ENCODE data around the gene SH3GL3. TPM values are rescaled to one million over a fixed set of nuclear protein-coding genes. Genes with fewer than 3 reads are reported as not detected.
A peak's percentile ranks its signal among the peaks of the same experiment; 100 is the strongest.

SH3GL3 gene
- total RNA-seq, 1 donor, result 0.72 TPM

DNA sequence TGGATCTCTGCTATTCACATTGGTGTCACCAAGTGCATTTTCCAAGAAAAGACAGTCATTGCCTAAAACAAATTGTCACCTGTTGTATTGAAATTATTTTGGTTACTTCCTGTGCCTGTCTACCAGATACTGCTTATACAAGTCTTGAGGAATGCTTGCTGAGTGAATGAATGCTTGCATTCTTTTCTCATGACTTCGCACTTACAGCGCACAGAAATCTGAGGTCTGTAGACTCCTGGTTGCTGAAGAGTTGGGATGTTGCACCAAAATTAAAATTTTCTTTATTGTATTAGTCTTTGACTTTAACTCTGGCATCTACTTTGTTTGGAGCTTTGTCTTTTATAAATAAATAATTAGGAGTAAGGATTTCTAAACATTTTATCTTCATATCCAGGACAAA lies 28.4 kb downstream of the SH3GL3 start:
- Histone ChIP-seq H3K4me3 (ENCODE audit: insufficient read depth, low read length) (no peak overlapping the region), H2AFZ (ENCODE audit: low read length) (no peak overlapping the region), H3K27ac (ENCODE audit: low read depth, low read length) (no peak overlapping the region), H3K4me1 (ENCODE audit: insufficient read depth, low read length) (no peaks in the 10 kb centered on the region), H3K27me3 (ENCODE audit: insufficient read depth, low read length) (no peaks in the 10 kb centered on the region), H3K4me2 (ENCODE audit: insufficient read depth, low read length) (no peak overlapping the region), H3K79me2 (ENCODE audit: insufficient read depth, low read length) (no peaks in the 10 kb centered on the region), H4K20me1 (ENCODE audit: insufficient read depth, low read length) (no peaks in the 10 kb centered on the region), H3K9me3 (ENCODE audit: low read depth, low read length) (no peaks in the 10 kb centered on the region), H3K36me3 (ENCODE audit: insufficient read depth, low read length) (no peaks in the 10 kb centered on the region)
- TF ChIP-seq CTCF (IDR thresholded peaks at IDR 0.05; ENCODE audit: extremely low read depth, low read depth, low read length), result no peak
- peak; percentile 84 for DNase-seq (ENCODE audit: insufficient read length, low spot score, missing footprints)

GRCh38 chr15:83476066-83476465 lies 28.9 kb downstream of the SH3GL3 start:
- no peaks in the 10 kb centered on the region for H4K20me1 ChIP-seq (ENCODE audit: insufficient read depth, low read length)
- TF ChIP-seq CTCF (IDR thresholded peaks at IDR 0.05; ENCODE audit: extremely low read depth, low read depth, low read length), result no peak
- no peak for DNase-seq (ENCODE audit: insufficient read length, low spot score, missing footprints)
- no peak overlapping the region for H3K4me3 ChIP-seq (ENCODE audit: insufficient read depth, low read length)
- H3K79me2 ChIP-seq (ENCODE audit: insufficient read depth, low read length), result no peaks in the 10 kb centered on the region
- no peak overlapping the region for H3K4me2 ChIP-seq (ENCODE audit: insufficient read depth, low read length)
- H3K9me3 ChIP-seq (ENCODE audit: low read depth, low read length), result no peaks in the 10 kb centered on the region
- H3K36me3 ChIP-seq (ENCODE audit: insufficient read depth, low read length), result no peaks in the 10 kb centered on the region
- no peaks in the 10 kb centered on the region for H3K27me3 ChIP-seq (ENCODE audit: insufficient read depth, low read length)
- H2AFZ ChIP-seq (ENCODE audit: low read length), result no peak overlapping the region
- H3K4me1 ChIP-seq (ENCODE audit: insufficient read depth, low read length), result no peaks in the 10 kb centered on the region
- H3K27ac ChIP-seq (ENCODE audit: low read depth, low read length), result no peak overlapping the region

GRCh38 chr15:83476708-83477107 lies 29.6 kb downstream of the SH3GL3 start:
- H4K20me1 ChIP-seq (ENCODE audit: insufficient read depth, low read length), result no peaks in the 10 kb centered on the region
- no peaks in the 10 kb centered on the region for H3K4me1 ChIP-seq (ENCODE audit: insufficient read depth, low read length)
- H3K79me2 ChIP-seq (ENCODE audit: insufficient read depth, low read length), result no peaks in the 10 kb centered on the region
- no peaks in the 10 kb centered on the region for H3K27me3 ChIP-seq (ENCODE audit: insufficient read depth, low read length)
- H2AFZ ChIP-seq (ENCODE audit: low read length), result no peak overlapping the region
- H3K9me3 ChIP-seq (ENCODE audit: low read depth, low read length), result no peaks in the 10 kb centered on the region
- TF ChIP-seq CTCF (IDR thresholded peaks at IDR 0.05; ENCODE audit: extremely low read depth, low read depth, low read length), result no peak
- no peak overlapping the region for H3K4me2 ChIP-seq (ENCODE audit: insufficient read depth, low read length)
- DNase-seq (ENCODE audit: insufficient read length, low spot score, missing footprints), result no peak
- no peaks in the 10 kb centered on the region for H3K36me3 ChIP-seq (ENCODE audit: insufficient read depth, low read length)
- no peak overlapping the region for H3K4me3 ChIP-seq (ENCODE audit: insufficient read depth, low read length)
- no peak overlapping the region for H3K27ac ChIP-seq (ENCODE audit: low read depth, low read length)

DNA sequence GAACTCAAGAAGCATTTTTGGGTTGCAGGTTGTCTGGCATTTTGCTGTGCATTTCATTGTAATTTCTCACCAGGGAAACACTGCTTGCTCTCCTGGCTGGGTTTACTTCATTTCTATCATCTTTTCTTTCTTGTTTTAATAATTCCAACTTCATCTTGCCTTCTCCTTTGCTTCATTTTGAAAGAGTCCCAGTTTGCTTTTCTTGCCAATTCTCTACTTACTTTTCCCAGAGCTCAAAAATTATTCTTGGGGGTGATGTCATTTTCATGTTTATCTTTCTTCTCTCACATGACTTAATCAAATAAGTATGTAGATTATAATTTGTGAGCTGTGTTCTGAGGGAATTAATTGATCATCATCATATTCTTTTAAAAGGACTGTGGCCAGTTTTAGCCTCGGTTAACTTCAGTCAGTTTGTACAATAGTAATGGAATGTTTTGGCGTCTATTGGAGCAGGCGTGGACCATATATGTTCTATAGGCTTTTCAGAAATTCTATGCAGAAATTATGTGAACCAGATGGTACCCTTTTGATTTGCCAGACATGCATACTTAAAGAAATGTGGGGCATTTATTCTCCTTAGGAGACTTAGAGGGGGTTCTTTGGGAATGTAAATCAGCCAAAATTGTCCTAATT lies 30.1 kb downstream of the SH3GL3 start:
- Histone ChIP-seq H2AFZ (ENCODE audit: low read length) (no peak overlapping the region), H3K27ac (ENCODE audit: low read depth, low read length) (no peak overlapping the region), H3K4me2 (ENCODE audit: insufficient read depth, low read length) (no peak overlapping the region), H3K4me1 (ENCODE audit: insufficient read depth, low read length) (no peaks in the 10 kb centered on the region), H3K9me3 (ENCODE audit: low read depth, low read length) (no peaks in the 10 kb centered on the region), H3K36me3 (ENCODE audit: insufficient read depth, low read length) (no peaks in the 10 kb centered on the region), H4K20me1 (ENCODE audit: insufficient read depth, low read length) (no peaks in the 10 kb centered on the region), H3K79me2 (ENCODE audit: insufficient read depth, low read length) (no peaks in the 10 kb centered on the region), H3K27me3 (ENCODE audit: insufficient read depth, low read length) (no peaks in the 10 kb centered on the region), H3K4me3 (ENCODE audit: insufficient read depth, low read length) (no peak overlapping the region)
- no peak for DNase-seq (ENCODE audit: insufficient read length, low spot score, missing footprints)
- no peak for TF ChIP-seq CTCF (IDR thresholded peaks at IDR 0.05; ENCODE audit: extremely low read depth, low read depth, low read length)
